HepG2 (cell line): Measurements from ENCODE around the gene B3GALT6. TPM values are rescaled to one million over a fixed set of nuclear protein-coding genes. Genes with fewer than 3 reads are reported as not detected.

Experiments used
- AHDC1 ChIP-seq: sonication (generic); formaldehyde crosslinking; IDR thresholded peaks from 2 replicates; pipeline ENCODE4 v1.5.1; 2020; ENCODE audit warnings: mild to moderate bottlenecking, missing genetic modification reagents, borderline replicate concordance
- BRCA1 ChIP-seq: sonication (generic); formaldehyde crosslinking; IDR thresholded peaks from 2 replicates; pipeline ENCODE4 v1.4.0; 2020; ENCODE audit warnings: missing genetic modification reagents
- EEA1 ChIP-seq: sonication (generic); formaldehyde crosslinking; IDR thresholded peaks from 2 replicates; pipeline ENCODE4 v1.5.1; 2020; ENCODE audit warnings: mild to moderate bottlenecking, missing genetic modification reagents, borderline replicate concordance
- FOXA1 ChIP-seq, 2 experiments: fragments of 450-650 bp in 1 of 2; sonication (generic) in 1 of 2; formaldehyde crosslinking in 1 of 2; IDR thresholded peaks; 2 replicates each; pipeline versions ENCODE4 v1.4.0 to v1.6.1; 2016 to 2020; ENCODE audit warnings: missing genetic modification reagents in 1 of 2
- HIVEP1 ChIP-seq: sonication (generic); formaldehyde crosslinking; IDR thresholded peaks from 2 replicates; pipeline ENCODE4 v1.4.0; 2020; ENCODE audit warnings: mild to moderate bottlenecking, missing genetic modification reagents
- NCOA2 ChIP-seq: sonication (generic); formaldehyde crosslinking; IDR thresholded peaks from 2 replicates; pipeline ENCODE4 v1.8.0; 2022; ENCODE audit warnings: inconsistent platforms
- NFIB ChIP-seq: sonication (generic); formaldehyde crosslinking; IDR thresholded peaks from 2 replicates; pipeline ENCODE4 v1.9.0; 2021; ENCODE audit warnings: missing genetic modification reagents, mild to moderate bottlenecking, borderline replicate concordance
- NONO ChIP-seq, 2 experiments: fragments of 450-650 bp in 1 of 2; sonication (generic) in 1 of 2; formaldehyde crosslinking in 1 of 2; IDR thresholded peaks in 1 of 2; conservative IDR thresholded peaks in 1 of 2; 2 replicates each; pipeline versions ENCODE4 v1.6.1 to v1.8.0; 2017 to 2022; ENCODE audit warnings: mild to moderate bottlenecking in 1 of 2, missing genetic modification reagents in 1 of 2, moderate library complexity in 1 of 2
- RBM39 ChIP-seq: fragments of 200-400 bp; formaldehyde crosslinking; IDR thresholded peaks from one replicate; pipeline ENCODE4 v1.6.1; 2018; ENCODE audit warnings: antibody characterized with exemption, mild to moderate bottlenecking, low read depth, low read length; ENCODE audit not compliant: poor library complexity, severe bottlenecking
- SMARCC2 ChIP-seq: fragments of 450-650 bp; IDR thresholded peaks from 2 replicates; pipeline ENCODE4 v1.6.1; 2017; ENCODE audit warnings: antibody characterized with exemption, mild to moderate bottlenecking
- TEF ChIP-seq: sonication (generic); formaldehyde crosslinking; IDR thresholded peaks from 2 replicates; pipeline ENCODE4 v1.5.0; 2020; ENCODE audit warnings: missing genetic modification reagents
- U2AF1 ChIP-seq: fragments of 200-400 bp; formaldehyde crosslinking; optimal IDR thresholded peaks from 2 replicates; pipeline ENCODE3; 2017; ENCODE audit warnings: mild to moderate bottlenecking, low read depth, low read length
- WIZ ChIP-seq: sonication (generic); formaldehyde crosslinking; IDR thresholded peaks from 2 replicates; pipeline ENCODE4 v1.5.1; 2020; ENCODE audit warnings: mild to moderate bottlenecking, missing genetic modification reagents
- ZC3H4 ChIP-seq: sonication (generic); formaldehyde crosslinking; IDR thresholded peaks from 2 replicates; pipeline ENCODE4 v1.4.0; 2020; ENCODE audit warnings: missing genetic modification reagents, borderline replicate concordance
- ZNF224 ChIP-seq: sonication (generic); formaldehyde crosslinking; IDR thresholded peaks from 2 replicates; pipeline ENCODE4 v1.5.0; 2020; ENCODE audit warnings: mild to moderate bottlenecking, missing genetic modification reagents
- ZNF468 ChIP-seq: sonication (generic); formaldehyde crosslinking; IDR thresholded peaks from 2 replicates; pipeline ENCODE4 v1.8.0; 2022; ENCODE audit warnings: mild to moderate bottlenecking, moderate library complexity, missing genetic modification reagents
- ZNF615 ChIP-seq: sonication (generic); formaldehyde crosslinking; IDR thresholded peaks from 2 replicates; pipeline ENCODE4 v1.5.0; 2020; ENCODE audit warnings: mild to moderate bottlenecking, missing genetic modification reagents, borderline replicate concordance
- polyA plus RNA-seq, 8 experiments: library from polyadenylated mRNA; depleted of rRNA in 3 of 8; stranded (reverse) in 7 of 8; unstranded in 1 of 8; fragments of >200 nt; fragmentation: Illumina TruSeq in 4 of 8; extraction: Trizol in 4 of 8; gene quantifications; 2 replicates each; pipeline versions ENCODE4 v1.2.1 to v1.2.3, GENCODE V29; 2011 to 2016; ENCODE audit warnings: low read depth in 4 of 8, missing spikeins in 1 of 8, mixed read lengths in 1 of 8; ENCODE audit not compliant: insufficient read depth in 1 of 8
- total RNA-seq, 5 experiments: library from RNA; depleted of rRNA; stranded (reverse); fragments of >200 nt; fragmentation: Illumina TruSeq; extraction: Trizol; gene quantifications; 2 replicates each; pipeline ENCODE4 v1.2.3, GENCODE V29; 2016; ENCODE audit warnings: low read depth in 1 of 5
- TF ChIP-seq, protein P1 (sequence below): sonication (generic); formaldehyde crosslinking; IDR thresholded peaks from 2 replicates; pipeline ENCODE4 v1.9.0; 2022; ENCODE audit warnings: missing genetic modification reagents, mild to moderate bottlenecking, borderline replicate concordance
- TF ChIP-seq, protein P2 (sequence below): sonication (generic); formaldehyde crosslinking; IDR thresholded peaks from 2 replicates; pipeline ENCODE4 v1.4.0; 2020; ENCODE audit warnings: missing genetic modification reagents, borderline replicate concordance

Gene B3GALT6
- total and polyA plus RNA-seq, 2 of the 13 experiments (the other 11 are each of a cell fraction or from before 2014, with no cell fraction given) = 3.9 to 14.2 TPM

DNA sequence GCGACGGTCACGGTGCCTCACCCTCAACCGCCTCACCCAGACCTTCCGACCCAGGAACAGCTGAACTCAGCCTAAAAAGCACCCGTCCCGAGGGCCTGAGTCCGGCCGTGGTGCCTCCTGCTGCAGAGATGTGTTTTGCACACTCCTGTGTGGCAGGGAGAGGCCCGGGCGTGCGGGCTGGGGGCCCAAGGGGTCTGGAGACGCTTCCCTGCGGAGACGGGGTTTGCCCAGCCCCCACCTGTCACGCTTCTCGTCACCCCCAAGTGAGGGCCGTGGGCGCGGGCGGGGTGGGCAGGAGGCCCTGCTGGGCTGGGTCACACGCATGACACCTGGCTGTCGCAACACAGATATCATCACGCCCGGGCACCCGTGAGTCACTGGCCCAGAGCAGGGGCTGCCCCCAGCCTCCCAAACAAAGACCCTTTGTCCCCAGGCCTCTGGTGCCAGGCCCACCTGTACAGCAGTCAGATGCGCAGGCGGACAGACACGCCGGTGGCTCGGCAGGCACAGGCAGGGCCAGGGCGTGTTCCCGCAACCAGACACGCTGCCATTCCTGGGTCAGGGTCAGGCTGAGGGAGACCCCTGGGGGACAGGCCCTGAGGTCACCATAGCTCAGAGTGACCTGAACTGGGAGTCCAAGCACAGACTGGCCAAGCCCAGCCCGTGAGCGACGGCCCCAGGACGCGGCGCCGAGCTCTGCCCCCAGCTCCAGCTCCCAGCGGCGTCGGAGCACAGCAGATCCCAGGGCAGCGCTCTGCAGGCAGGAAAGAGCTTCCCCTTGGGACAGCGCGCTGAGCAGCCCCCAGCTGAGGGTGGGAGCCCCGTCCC, 6.1 kb downstream of the B3GALT6 start (continued):
- TF ChIP-seq AHDC1 (CRISPR knock-in tag) (peak; percentile 63; the same call in 1 of the 2 replicates), U2AF1 (peak; percentile 66), TEF (no peak), WIZ (CRISPR knock-in tag) (0 out of 2 replicates have a peak, but pooled peaks have one; percentile 42), NFIB (CRISPR knock-in tag) (no peak), NONO (IDR thresholded peaks at IDR 0.05) (no peak), NONO (CRISPR knock-in tag; conservative IDR thresholded peaks at IDR 0.05) (peak; percentile 73), NCOA2 (CRISPR knock-in tag) (no peak; the same call in 1 of the 2 replicates), ZNF468 (no peak), ZNF615 (CRISPR knock-in tag) (no peak), SMARCC2 (no peak), RBM39 (peak; percentile 16), ZC3H4 (peak; percentile 27; the same call in 1 of the 2 replicates), ZNF224 (CRISPR knock-in tag) (no peak), EEA1 (CRISPR knock-in tag) (0 out of 2 replicates have a peak, but pooled peaks have one; percentile 80), HIVEP1 (CRISPR knock-in tag) (peak; percentile 96), FOXA1 (IDR thresholded peaks at IDR 0.05) (no peak), FOXA1 (CRISPR knock-in tag; IDR thresholded peaks at IDR 0.05) (no peak), BRCA1 (CRISPR knock-in tag) (no peak)
- TF ChIP-seq, protein P1, sequence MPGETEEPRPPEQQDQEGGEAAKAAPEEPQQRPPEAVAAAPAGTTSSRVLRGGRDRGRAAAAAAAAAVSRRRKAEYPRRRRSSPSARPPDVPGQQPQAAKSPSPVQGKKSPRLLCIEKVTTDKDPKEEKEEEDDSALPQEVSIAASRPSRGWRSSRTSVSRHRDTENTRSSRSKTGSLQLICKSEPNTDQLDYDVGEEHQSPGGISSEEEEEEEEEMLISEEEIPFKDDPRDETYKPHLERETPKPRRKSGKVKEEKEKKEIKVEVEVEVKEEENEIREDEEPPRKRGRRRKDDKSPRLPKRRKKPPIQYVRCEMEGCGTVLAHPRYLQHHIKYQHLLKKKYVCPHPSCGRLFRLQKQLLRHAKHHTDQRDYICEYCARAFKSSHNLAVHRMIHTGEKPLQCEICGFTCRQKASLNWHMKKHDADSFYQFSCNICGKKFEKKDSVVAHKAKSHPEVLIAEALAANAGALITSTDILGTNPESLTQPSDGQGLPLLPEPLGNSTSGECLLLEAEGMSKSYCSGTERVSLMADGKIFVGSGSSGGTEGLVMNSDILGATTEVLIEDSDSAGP (CRISPR knock-in tag) = peak; percentile 67; the same call in 1 of the 2 replicates
- TF ChIP-seq, protein P2, sequence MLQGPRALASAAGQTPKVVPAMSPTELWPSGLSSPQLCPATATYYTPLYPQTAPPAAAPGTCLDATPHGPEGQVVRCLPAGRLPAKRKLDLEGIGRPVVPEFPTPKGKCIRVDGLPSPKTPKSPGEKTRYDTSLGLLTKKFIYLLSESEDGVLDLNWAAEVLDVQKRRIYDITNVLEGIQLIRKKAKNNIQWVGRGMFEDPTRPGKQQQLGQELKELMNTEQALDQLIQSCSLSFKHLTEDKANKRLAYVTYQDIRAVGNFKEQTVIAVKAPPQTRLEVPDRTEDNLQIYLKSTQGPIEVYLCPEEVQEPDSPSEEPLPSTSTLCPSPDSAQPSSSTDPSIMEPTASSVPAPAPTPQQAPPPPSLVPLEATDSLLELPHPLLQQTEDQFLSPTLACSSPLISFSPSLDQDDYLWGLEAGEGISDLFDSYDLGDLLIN (CRISPR knock-in tag) = no peak
